GM18499 (cell line): ENCODE data around the gene YTHDC1.
"Not testable (repeated sequence)": the region's sequence is repeated elsewhere in the genome, so short reads cannot be mapped to it uniquely, and the experiment has no call there.

ENCODE experiments used
- ATAC-seq: cut with Tn5 transposase; IDR thresholded peaks from one replicate; pipeline ENCODE4 v1.9.1; 2021; ENCODE audit warnings: moderate number of reproducible peaks; ENCODE audit not compliant: insufficient read depth, unreplicated experiment

Gene YTHDC1

DNA sequence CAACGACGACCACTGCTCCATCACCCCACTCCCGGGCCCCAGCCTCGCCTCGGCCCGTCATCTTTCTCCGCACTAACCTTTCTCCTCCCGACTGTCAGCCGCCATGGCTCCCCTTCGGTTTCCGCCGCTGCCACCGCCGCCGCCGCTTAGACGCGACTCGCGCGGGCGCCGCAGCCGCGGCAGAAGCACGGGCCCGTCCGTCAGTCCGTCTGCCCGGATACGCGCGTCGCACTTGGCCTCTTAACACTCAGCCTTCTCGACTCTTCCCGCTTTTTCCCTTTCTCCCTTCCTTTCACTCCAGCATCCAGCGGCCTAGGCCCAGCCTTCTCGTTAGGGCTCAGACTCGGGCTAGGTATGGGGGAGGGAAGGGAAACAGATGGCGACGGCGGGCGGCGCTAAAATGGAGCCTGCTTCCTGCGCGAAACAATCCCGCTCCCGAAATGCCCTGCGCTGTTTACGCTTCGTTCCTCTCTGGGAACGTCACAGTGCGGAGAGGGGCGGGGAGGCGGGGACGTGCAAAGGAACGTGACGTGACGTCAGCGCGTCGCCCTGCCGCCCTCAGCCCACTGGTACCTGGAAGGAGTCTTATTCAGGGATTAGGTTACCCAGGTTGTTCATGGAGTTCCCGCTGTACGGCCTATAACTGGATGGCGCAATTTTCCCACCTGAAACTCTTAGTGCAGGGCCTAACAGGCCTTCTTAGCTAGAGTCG lies at the start of gene YTHDC1:
Gene YTHDC1 (minus strand): TSS at position 442 of the 712 bp plus-strand sequence. CDS start 337 bp downstream, at position 105.
- peak; percentile 91 for ATAC-seq

DNA sequence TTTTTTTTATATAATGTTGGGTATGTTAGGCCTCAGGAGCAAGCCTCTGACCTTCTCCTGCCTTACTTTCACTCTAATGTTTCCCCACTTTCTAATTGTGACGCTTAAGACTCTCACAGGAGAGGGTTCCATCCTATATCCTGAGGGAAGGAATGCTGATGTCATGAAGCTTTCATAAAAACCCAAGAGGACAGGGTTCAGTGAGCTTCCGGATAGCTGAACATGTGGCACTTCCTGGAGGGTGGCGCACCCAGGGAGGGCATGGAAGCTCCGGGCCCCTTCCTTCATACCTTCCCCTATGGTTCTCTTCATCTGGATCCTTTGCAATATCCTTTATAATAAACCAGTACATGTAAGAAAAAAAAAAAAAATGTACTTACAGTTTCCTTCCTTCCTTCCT lies 49.4 kb upstream of the YTHDC1 start:
- ATAC-seq, result no peak

DNA sequence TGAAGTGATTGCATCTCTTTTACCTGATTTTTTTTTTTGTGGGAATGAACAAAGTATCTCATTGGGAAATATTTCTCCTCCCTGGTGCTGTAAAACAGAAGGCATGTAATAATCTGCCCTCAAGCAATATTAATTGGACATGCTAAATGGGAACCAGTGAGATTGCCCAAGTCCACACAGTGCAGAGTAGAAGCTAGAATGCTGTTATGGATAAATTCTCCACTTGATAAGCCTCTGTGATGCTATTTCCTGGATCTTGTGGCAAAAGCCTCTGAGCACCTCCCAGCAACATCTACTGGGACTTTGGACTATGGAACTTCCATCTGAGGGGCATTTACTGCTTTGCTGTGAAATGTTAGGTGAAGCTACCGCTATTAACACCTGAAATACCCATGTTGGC lies 46.9 kb upstream of the YTHDC1 start:
- ATAC-seq, result no peak

DNA sequence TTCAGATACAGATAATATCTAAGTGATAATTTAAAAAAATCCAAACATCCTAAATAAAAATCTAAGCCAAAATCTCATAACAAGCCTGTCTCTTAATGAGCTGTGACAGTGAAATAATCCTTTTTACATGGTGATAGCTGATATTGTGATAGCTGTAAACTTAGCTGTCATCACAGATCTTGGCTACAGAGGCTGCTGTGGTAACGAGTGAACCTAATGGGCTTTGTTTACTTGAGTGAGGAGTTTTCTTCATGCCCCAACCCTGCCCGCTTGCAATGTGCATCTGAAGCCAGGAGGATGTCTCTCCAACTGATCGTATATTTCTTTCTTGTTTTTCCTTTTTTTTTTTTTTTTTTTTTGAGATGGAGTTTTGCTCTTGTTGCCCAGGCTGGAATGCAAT lies 41.5 kb upstream of the YTHDC1 start:
- no peak for ATAC-seq

DNA sequence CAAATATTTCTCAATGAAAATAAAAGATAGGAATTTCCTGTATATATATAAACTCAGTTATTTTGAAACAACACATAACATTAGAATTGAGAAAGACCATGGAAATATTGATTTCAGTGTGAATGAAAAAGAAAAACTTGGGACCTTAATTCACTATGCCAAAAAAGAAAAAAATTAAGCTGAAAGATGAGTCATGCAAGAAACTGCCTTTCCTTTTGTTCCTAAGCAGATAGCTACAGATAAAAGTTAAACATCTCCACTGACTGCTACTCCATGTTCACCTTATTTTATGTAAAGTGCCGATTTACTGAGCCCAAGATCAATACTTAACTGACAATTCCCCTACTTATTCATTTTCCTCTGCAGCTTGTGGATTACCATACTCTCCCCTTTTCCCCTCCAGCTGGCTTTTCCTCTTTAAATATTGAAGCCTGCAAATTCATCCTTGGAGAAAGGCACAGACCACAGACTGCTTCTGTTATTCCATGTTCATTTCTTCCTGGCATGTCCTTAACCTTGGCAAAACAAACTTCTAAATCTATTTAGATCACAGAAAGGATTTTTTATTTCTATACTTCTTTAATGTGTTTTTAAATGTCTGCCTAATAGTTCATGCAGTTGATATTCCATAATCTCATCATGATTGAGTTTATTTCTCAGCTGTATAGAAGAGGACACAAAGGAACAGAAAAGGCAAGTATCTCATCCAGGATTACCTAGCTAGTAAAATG lies 40.5 kb upstream of the YTHDC1 start:
- ATAC-seq, result no peak

DNA sequence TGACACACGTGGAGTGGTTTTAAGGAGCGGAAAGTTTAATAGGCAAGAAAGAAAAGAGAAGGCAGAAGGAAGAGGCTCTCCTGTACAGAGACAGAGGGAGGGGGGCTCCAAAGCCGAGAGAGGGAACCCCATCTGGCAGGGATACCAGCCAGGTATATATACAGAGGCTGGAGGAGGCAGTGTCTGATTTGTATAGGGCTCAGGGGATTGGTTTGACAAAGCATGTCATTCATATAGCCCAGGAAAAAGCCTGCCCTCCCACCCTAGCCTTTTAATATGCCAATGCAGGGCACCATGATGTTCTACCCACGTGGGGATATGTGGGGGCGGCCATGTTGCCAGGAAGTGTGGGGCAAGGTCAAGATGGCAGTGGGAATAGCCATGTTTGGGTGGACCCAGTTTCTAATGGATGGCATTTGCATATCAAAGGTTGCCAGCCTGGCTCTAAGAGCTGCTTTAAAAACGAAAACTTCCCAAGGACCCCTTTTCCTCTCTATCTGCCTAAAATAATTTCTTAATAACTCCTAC lies 39.6 kb upstream of the YTHDC1 start:
- ATAC-seq, result not testable (repeated sequence)

DNA sequence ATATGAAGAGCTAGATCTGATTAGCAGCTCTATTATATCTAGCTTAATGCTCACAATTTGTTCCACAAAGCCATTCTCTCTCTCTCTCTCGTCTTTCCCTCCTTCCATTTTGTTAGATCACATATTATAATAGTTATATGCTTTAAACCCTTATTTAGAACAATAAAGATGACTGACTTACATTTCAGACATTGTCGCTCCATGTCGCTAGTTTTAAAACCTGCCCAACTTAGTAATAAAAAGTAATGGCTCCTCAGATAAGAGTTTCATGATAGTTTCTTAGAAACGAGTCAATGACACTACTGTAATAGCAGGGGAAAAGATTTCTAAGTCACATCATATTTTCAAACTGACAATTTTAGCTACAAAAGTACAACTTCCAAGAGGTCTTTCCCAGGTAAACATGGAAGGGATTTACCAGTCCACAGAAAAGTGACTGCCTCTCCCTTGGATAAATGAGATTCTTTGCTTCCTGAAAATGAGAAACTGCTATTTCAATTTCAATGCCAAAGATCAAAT lies 38.5 kb upstream of the YTHDC1 start:
- no peak for ATAC-seq

DNA sequence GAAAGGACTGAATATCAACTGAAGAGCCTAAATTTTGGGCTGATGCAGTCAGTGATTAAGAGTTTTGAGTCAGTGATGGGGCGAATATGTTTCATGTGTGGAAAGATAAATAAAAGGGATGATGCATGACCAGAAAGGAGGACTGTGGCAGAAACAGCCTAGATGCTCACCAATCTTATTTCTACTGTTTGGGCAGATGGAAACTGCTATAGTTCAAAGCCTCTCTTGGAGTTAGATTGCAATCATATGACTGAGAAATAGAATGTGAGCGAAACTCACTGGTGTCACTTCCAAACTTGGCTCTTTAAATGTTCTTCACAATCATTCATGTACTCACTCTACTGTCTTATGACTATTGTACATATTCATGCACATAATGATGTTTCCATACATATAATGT lies 35.4 kb upstream of the YTHDC1 start:
- ATAC-seq, result no peak

DNA sequence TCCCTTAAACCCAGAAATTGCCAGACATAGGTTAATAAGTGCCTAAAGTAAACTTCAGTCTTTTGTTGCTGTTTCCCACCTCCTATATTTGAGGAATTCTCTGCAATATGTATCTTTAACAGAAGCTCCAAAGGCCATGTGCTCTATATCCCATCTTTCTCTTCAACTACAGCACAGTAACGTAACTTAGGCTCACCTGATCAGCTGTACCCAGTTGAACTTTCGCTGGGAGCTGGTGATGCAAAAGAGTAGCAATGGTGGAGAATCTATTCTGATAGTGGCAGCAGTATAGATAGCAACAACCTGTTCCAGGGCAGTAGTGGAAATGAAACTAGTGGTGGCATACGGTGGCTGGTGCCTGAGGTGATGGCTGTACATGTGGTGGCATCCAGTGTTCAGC lies 33.2 kb upstream of the YTHDC1 start:
- no peak for ATAC-seq

DNA sequence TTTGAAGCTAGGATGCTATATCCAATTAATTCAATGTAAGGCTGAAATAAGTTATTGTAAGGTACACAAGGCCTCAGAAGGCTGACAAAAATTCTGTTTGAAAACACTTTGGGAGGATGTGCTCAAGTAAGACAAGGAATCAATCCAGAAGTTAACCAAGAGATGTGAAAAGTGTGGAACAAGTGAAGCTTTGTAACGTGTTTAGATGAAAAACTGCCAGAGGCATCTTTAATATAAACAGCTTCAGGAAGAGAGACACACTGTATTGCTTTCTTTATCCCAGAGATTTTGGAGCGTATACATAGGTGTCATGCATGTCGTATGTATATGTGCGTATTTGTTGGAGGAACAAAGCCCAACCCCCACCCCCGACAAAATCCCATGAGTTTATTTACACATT lies 28.3 kb upstream of the YTHDC1 start:
- no peak for ATAC-seq

DNA sequence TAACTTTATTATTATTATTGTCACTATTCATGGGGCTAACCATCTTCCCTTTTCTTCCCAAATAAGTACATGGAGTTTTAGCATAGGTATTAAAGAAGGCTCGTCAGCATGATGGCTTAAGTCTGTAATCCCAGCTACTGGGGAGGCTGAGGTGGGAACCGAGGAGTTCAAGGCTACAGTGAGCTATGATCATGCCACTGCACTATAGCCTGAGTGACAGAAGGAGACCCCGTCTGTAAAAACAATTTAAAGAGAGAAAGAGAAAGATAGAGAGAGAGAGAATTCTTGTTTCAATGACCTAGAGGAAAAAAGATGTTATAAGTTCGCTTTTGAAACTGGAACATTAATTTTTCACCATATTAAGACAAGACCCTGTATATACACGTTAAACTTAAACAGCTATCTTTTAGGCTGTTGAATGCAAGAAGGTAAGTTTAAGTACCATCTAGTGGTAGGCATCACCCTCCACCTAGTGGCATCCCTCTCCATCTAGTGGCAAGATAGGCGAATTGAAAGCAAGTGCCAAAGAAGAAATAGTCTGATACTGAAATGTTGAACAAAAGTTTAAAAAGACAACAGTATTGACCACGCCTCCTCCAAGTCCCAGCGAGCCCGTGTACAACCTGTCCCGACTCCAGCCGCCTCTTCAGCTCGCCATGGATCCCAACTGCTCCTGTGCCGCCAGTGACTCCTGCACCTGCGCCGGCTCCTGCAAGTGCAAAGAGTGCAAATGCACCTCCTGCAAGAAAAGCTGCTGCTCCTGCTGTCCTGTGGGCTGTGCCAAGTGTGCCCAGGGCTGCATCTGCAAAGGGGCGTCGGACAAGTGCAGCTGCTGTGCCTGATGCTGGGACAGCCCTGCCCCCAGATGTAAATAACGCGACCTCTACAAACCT lies 26.0 kb upstream of the YTHDC1 start:
- ATAC-seq, result no peak

DNA sequence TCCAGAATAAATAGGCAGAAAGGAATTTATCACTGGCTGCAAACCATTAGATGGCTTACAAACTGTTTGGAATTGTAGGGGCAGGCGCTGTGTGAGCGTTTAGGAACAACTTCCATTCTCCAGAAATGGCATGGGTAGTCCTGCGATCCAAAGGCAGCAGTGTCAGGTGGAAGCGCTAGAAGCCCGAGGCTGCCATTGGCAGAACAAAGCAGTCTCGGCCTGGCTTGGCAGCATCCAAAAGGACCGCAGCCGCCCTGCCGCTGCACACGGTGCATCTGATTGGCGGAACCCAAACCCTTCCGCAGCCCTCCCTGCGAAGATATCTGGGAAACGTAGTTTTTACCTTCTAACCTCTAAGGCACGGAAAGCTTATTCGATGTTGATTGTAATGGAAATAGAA lies 23.6 kb upstream of the YTHDC1 start:
- ATAC-seq, result peak; percentile 78

DNA sequence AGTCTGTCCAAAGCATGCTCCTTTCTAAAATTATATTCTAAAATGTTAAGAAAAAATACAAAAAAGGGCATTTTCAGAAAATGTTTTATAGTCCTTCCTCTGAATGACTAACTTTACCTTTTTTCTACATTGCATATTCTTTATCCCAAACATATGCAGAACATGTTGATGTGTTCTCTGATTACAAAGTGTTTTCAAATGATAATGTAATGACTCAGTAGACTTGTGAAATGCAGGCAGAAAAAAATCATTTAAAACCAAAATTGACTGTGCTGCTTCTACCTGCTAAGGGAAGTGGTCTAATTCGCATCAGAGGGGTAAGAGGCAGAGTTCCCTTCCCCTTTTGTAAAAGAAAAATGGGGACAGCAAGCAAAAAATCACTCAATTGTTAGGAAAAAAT lies 22.7 kb upstream of the YTHDC1 start:
- no peak for ATAC-seq

DNA sequence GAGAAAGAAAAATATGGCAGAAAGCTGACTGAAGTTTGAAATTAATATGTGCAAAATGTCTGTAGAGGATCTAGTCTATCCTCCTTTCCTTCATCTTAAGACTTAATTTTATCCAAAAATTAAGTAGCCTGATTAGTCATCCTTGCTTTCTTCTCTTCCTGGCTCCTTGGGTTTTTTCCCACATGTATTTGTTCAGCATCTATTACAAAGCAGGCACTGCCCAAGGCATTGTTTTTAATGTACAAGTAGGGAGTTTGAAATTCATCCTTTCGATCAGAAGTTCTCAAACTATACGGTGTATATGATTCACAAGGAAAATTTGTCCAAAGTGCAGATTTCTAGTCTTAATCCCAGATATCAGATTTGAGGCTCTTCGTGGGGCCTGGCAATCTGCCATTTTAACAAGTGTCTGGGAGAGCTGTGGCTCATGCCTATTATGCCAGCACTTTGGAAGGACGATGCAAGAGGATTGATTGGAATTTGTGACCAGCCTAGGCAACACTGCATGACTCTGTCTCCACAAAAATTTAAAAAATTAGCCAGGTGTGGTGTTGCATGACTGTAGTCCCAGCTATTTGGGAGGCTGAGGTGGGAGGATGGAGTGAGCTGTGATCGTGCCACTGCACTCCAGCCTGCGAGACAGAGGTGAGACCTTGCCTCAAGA lies 19.4 kb upstream of the YTHDC1 start:
- no peak for ATAC-seq

DNA sequence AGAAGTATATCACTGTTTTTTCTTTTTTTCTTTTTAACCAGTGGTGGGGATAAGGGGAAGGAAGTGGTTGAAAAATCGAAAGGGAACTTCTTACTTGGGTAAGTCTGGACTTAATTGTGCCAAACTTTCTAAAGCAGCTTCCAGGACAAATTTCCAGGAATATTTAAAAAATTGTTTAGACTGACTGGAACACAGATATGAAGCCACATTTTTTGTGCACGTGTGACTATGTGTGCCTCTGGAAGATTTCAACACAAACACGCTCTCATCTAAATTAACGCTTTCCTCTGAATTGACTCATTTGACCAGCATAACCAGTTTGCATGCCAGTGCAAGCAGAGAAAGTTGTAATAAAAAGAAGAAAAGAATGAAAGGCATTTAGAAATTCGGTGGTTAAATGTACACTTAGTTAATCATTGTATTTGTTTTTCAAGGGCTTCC lies 18.8 kb upstream of the YTHDC1 start:
- ATAC-seq, result no peak

DNA sequence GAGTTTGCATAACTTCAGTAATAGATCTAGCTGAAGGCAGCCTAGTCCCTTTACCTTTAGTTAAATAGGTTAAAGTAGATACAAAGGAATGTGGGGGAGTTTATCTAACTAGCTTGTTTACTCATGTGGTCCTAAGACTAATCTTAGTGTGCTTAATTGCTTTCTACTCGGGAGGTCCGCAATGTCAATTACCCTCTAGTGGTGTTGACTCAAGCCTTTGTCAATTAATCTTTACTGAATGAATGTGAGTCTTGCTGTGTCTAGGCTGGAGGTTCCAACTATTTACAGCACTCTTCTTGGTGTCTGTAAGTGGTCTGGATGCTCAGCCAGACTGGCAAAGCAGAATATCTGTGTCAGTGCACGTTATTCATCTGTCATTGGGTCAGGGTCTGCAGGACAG lies 17.9 kb upstream of the YTHDC1 start:
- ATAC-seq, result no peak

DNA sequence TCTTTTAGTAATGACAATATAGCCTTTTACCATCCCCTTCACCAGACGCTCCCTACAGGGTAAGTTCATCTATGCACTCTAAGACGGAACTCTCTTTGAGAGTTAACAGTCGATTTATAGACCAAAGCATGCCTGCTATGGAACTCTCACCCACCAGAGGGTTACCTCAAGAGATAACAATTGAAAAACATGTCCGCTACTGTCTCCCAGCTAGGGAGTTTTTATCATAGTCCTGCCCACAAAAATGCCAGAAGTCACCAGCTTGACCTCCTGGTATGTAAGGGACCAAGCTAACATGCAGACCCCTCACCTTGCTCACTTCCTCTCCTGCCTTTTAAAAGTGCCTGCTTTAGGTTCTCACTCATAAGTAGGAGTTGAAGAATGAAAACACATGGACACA lies 16.7 kb upstream of the YTHDC1 start:
- ATAC-seq, result no peak

DNA sequence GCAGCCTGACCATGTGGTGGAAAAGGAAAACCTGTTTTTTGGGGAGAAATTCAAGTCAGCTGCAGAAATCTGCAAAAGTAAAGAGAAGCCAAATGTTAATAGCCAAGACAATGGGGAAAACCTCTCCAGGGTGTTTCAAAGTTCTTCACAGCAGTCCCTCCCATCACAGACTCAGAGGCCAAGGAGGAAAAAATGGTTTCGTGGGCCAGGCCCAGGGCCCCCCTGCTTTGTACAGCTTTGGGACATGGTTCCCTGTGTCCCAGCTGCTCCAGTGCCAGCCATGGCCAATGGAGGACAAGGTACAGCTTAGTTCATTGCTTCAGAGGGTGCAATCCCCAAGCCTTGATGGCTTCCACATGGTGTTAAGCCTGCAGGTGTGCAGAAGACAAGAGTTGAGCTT lies 15.2 kb upstream of the YTHDC1 start:
- no peak for ATAC-seq

DNA sequence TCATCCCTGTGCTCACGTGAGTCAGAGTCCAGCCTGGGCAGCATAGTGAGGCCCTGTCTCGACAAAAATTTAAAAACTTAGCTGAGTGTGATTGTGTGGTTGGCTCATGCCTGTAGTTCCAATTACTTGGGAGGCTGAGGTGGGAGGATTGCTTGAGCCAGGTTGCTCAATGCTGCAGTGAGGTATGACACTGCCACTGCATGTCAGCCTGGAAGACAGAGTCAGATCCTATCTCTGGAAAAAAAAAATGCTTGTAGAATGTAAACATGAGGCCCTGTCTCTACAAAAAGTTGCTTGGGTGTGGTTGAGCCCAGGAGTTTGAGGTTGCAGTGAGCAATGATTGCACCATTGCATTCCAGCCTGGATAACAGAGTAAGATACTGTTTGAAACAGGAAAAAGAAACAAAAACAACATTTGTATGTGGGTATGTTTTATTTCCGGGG lies 11.3 kb upstream of the YTHDC1 start:
- ATAC-seq, result no peak
